K562 (cell line): Measurements from ENCODE around the gene CLN5. TPM values are rescaled to one million over a fixed set of nuclear protein-coding genes. Genes with fewer than 3 reads are reported as not detected.

Source experiments
- CREB3L1 ChIP-seq: fragments of 450-650 bp; IDR thresholded peaks from 2 replicates; pipeline ENCODE4 v1.6.1; 2014; ENCODE audit warnings: low read depth, mild to moderate bottlenecking, moderate library complexity, borderline replicate concordance
- KDM5B ChIP-seq: fragments of 200-600 bp; sonication (generic); IDR thresholded peaks from 2 replicates; pipeline ENCODE4 v1.6.1; 2012; ENCODE audit warnings: low read depth, mild to moderate bottlenecking, moderate library complexity, low read length, control low read depth, inconsistent platforms; ENCODE audit not compliant: insufficient replicate concordance
- MAFG ChIP-seq: fragments of 450-650 bp; conservative IDR thresholded peaks from 2 replicates; pipeline ENCODE4 v1.6.1; 2016; ENCODE audit warnings: missing genetic modification characterization, missing compliant biosample characterization
- MBD2 ChIP-seq: sonication (generic); IDR thresholded peaks from 2 replicates; pipeline ENCODE4 v1.6.1; 2016; ENCODE audit warnings: low read depth, borderline replicate concordance
- NONO ChIP-seq, 2 experiments: fragments of 200-400 bp in 1 of 2; fragments of 450-650 bp in 1 of 2; formaldehyde crosslinking in 1 of 2; IDR thresholded peaks; 2 replicates each; pipeline ENCODE4 v1.6.1; 2017; ENCODE audit warnings: low read depth in 2 of 2, mild to moderate bottlenecking in 2 of 2, moderate library complexity in 2 of 2, low read length in 1 of 2
- POLR2AphosphoS5 ChIP-seq: IDR thresholded peaks from 2 replicates; pipeline ENCODE4 v1.6.1; 2011; ENCODE audit warnings: mild to moderate bottlenecking, low read depth, low read length, moderate library complexity; ENCODE audit not compliant: control insufficient read depth, insufficient read depth
- RBM22 ChIP-seq: fragments of 200-400 bp; formaldehyde crosslinking; IDR thresholded peaks from 2 replicates; pipeline ENCODE4 v1.6.1; 2018; ENCODE audit warnings: low read length, low read depth; ENCODE audit not compliant: poor library complexity, severe bottlenecking
- RUNX1 ChIP-seq: sonication (generic); IDR thresholded peaks from 2 replicates; pipeline ENCODE4 v1.6.1; 2016; ENCODE audit warnings: antibody characterized with exemption, low read depth
- SMARCA4 ChIP-seq: fragments of 450-650 bp; IDR thresholded peaks from 2 replicates; pipeline ENCODE4 v1.6.1; 2016
- SUPT5H ChIP-seq: fragments of 450-650 bp; IDR thresholded peaks from 2 replicates; pipeline ENCODE4 v1.6.1; 2016
- TAF1 ChIP-seq: IDR thresholded peaks from 2 replicates; pipeline ENCODE4 v1.6.1; 2011; ENCODE audit warnings: mild to moderate bottlenecking, low read length, moderate library complexity; ENCODE audit not compliant: insufficient read depth, control insufficient read depth, severe bottlenecking; ENCODE audit errors: extremely low read depth
- TAF9B ChIP-seq: fragments of 450-650 bp; IDR thresholded peaks from 2 replicates; pipeline ENCODE4 v1.6.1; 2018; ENCODE audit warnings: mild to moderate bottlenecking; ENCODE audit not compliant: partially characterized antibody
- TBP ChIP-seq: optimal IDR thresholded peaks from 2 replicates; pipeline ENCODE3; 2011; ENCODE audit warnings: low read depth, low read length, improper control_type of control experiment
- ZBTB11 ChIP-seq, 3 experiments: fragments of 200-800 bp in 1 of 3; fragments of 250-450 bp in 1 of 3; fragments of 450-650 bp in 1 of 3; sonication (Bioruptor Pico) in 1 of 3; sonication (Bioruptor generic) in 1 of 3; formaldehyde crosslinking in 1 of 3; IDR thresholded peaks; 2 replicates each; pipeline versions ENCODE4 v1.6.1 to v1.8.0; 2016 to 2022; ENCODE audit warnings: mild to moderate bottlenecking in 2 of 3, missing genetic modification characterization in 2 of 3, missing compliant biosample characterization in 1 of 3, moderate library complexity in 1 of 3
- ZBTB9 ChIP-seq: fragments of 450-650 bp; formaldehyde crosslinking; IDR thresholded peaks from 2 replicates; pipeline ENCODE4 v1.4.0; 2020; ENCODE audit warnings: mild to moderate bottlenecking, moderate library complexity
- ZNF197 ChIP-seq: fragments of 200-800 bp; sonication (Bioruptor generic); IDR thresholded peaks from 2 replicates; pipeline ENCODE4 v1.6.1; 2016; ENCODE audit warnings: low read depth, missing genetic modification characterization, missing compliant biosample characterization
- ZNF583 ChIP-seq: fragments of 250-450 bp; sonication (Bioruptor Pico); IDR thresholded peaks from 2 replicates; pipeline ENCODE4 v1.4.0; 2020
- ZNF740 ChIP-seq, 3 experiments: fragments of 200-800 bp in 1 of 3; sonication (Bioruptor generic) in 1 of 3; sonication (generic) in 1 of 3; formaldehyde crosslinking in 1 of 3; IDR thresholded peaks; 2 replicates each; pipeline versions ENCODE4 v1.6.1 to v1.8.0; 2016 to 2022; ENCODE audit warnings: mild to moderate bottlenecking in 2 of 3, missing compliant biosample characterization in 2 of 3, missing genetic modification characterization in 2 of 3, missing genetic modification reagents in 1 of 3
- polyA plus RNA-seq, 8 experiments: library from polyadenylated mRNA; depleted of rRNA in 4 of 8; stranded (reverse) in 5 of 8; unstranded in 3 of 8; fragments of >200 nt; fragmentation: Nextera tagmentation in 2 of 8; fragmentation: Illumina TruSeq in 1 of 8; extraction: Ambion mirVana in 2 of 8; extraction: Trizol in 1 of 8; gene quantifications; 2 replicates each; pipeline versions ENCODE4 v1.2.1 to v1.2.3, GENCODE V29; 2011 to 2014; ENCODE audit warnings: inconsistent platforms in 1 of 8, missing spikeins in 1 of 8
- total RNA-seq, 7 experiments: library from RNA; depleted of rRNA in 6 of 7; stranded (reverse); fragments of >200 nt in 6 of 7; fragmentation: Illumina TruSeq in 2 of 7; extraction: Trizol in 2 of 7; gene quantifications; 2 replicates each; pipeline versions ENCODE4 v1.2.1 to v1.2.3, GENCODE V29; 2011 to 2021; ENCODE audit warnings: low replicate concordance in 1 of 7

The CLN5 gene
- total and polyA plus RNA-seq, 9 of the 15 experiments (the other 6 are each of a cell fraction or from before 2014, with no cell fraction given) = 4.6 to 11.5 (median 7.2) TPM

GRCh38 chr13:77026861-77027621, 35.2 kb downstream of the CLN5 start, which contains the start of gene FBXL3 (continued):
- TF ChIP-seq SMARCA4 = 0 out of 2 replicates have a peak, but pooled peaks have one; percentile 29
- 0 out of 6 replicates have a peak, but pooled peaks of 1 of the 3 experiments have one; percentile 43 for TF ChIP-seq ZBTB11 (CRISPR knock-in tag; IDR thresholded peaks at IDR 0.05)
- peak; percentile 33; the same call in 1 of the 2 replicates for TF ChIP-seq ZNF197
- peak; percentile 85 for TF ChIP-seq POLR2AphosphoS5
- peak; percentile 71 for TF ChIP-seq KDM5B
- no peak for TF ChIP-seq RUNX1
- peak; percentile 80 for TF ChIP-seq SUPT5H
- no peak for TF ChIP-seq ZNF583 (CRISPR knock-in tag)
- TF ChIP-seq MAFG (tag) = no peak
- TF ChIP-seq NONO (IDR thresholded peaks at IDR 0.05; ENCODE audit: low read depth in 2 of 2, low read length in 1 of 2) = peak in 1 of 2 experiments; percentile 55; a peak in 1 of 4 replicates
- peak; percentile 52; the same call in 1 of the 2 replicates for TF ChIP-seq MBD2
- peak; percentile 89 for TF ChIP-seq TAF1
- TF ChIP-seq ZBTB9 = peak; percentile 35; the same call in 1 of the 2 replicates
- TF ChIP-seq CREB3L1 = no peak; the same call in 1 of the 2 replicates
- no peak for TF ChIP-seq ZNF740 (CRISPR knock-in tag; IDR thresholded peaks at IDR 0.05)
- 0 out of 4 replicates have a peak, but pooled peaks of 1 of the 2 experiments have one; percentile 19 for TF ChIP-seq ZNF740 (tag; IDR thresholded peaks at IDR 0.05)
- TF ChIP-seq TAF9B = peak; percentile 40
- peak; percentile 7 for TF ChIP-seq RBM22
- peak; percentile 59 for TF ChIP-seq TBP
